ENCODE data around the gene IGFBP5.

The IGFBP5 gene

DNA sequence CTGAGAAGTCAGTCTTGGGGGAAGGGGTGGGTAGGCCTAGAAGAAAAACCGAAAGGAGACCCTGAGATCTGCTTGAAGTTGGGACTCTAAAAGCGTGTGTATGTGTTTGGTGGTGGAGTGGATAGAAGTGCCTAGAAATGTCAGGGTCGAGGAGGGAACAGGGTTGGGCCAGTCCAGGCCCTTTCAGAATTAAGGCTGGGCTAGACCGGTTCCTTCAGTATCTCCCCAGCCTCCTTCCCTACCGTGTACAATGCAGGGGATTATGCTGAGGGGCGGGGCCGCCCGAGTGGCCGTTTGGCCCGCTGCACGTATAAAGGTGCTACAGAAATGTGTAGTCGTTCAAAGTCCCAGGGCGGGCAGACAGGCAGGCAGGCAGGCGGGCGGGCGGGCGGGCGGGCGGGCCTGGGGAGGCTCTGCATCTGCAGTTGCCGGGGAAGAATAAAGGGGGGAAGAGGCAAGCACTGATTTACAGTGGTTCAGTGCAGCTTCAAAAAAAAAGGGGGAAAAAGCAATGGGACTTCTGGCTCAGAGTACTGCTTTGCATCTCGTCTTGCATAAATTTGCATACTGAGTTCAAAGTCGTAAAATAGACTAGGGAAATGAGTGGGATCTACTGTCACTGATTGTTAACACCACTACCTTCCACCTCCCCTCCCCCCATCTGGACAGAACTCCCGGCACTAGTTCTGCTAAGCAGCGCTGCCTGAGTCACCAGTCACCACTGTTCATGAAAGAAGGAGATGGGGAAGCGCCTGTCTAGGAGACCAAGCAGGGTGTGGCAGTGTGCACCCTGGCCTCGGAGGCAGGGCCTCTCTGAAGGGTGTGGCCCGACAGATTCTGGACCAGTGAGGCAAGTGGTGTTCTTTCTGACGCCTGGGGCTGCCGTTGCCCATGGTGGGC is 58.5 kb downstream of the IGFBP5 start:
- no peak for DNase-seq

- no peak for DNase-seq
These were observed 59.4 kb downstream of the IGFBP5 start for GRCh38 chr2:216635701-216636550.

DNA sequence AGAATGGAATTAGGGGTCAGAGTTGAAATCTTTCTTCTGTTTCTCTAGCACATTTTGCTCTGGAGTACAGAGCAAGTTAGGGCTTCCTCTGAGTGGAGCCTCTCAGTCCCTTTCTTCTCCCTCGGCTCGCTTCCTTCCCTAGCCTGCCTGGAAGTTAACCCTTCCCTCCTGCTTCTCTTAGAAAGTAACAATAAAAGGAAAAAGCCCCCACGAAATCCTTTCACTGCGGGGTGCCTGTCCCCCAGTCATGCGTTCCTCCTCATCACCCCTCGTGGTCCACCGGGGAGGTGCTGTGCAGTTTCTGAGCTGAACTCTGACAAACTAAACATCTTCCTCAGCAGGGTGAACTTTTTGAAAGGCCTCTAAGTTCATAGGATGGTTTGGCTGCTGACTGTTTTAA is 60.2 kb downstream of the IGFBP5 start:
- DNase-seq: no peak

- no peak for DNase-seq
These were observed 60.8 kb downstream of the IGFBP5 start for GRCh38 chr2:216634370-216635148.

DNA sequence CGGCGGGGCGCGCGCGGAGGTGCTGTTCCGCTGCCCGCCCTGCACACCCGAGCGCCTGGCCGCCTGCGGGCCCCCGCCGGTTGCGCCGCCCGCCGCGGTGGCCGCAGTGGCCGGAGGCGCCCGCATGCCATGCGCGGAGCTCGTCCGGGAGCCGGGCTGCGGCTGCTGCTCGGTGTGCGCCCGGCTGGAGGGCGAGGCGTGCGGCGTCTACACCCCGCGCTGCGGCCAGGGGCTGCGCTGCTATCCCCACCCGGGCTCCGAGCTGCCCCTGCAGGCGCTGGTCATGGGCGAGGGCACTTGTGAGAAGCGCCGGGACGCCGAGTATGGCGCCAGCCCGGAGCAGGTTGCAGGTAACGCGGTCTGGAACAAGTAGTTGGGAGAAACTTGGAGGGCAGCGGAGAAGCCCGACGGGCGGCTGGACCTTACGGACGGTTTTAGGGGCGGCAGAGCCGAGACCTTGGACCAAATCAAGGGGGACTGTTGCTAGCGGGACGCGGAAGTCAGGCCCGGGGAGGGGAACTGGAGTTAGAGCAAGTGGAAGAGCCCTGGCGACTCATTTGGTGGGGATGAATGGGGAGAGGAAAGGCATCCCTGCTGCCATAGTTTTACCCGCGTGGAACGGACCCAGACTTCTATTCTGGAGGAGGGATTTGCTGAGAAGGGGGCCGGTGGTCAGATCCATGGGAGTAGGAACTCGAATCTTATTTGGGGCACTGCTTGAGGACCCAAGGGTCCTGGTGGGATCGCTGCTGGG is 61.6 kb downstream of the IGFBP5 start:
- DNase-seq: no peak

- peak; percentile 6 for DNase-seq
These were observed 62.3 kb downstream of the IGFBP5 start, which contains the start of gene IGFBP2 for GRCh38 chr2:216632952-216633615. Gene IGFBP2 (plus strand): TSS chr2:216633420. CDS start chr2:216633524, 104 bp downstream.

- no peak for DNase-seq
These were observed 62.9 kb downstream of the IGFBP5 start for GRCh38 chr2:216632346-216632951.

DNA sequence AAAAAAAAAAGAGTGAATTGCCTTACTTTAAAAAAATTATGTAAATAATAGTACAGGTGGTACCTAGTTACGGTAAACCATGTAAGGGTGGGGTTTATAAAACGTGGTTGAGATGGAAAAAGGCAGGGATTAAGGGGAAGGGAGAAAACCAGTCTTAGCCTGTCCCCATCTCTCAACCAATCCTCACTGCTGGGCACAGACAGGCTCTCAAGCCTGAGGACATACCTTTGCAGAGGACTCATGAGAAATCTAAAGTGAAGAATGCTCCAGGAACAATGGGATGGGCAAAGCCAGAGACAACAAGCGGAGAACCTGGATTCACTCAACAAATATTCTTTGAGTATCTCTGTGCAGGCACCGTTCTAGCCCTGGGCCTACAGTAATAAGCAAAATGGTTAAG is 65.6 kb downstream of the IGFBP5 start:
- DNase-seq: no peak

- no peak for DNase-seq
These were observed 68.5 kb downstream of the IGFBP5 start for GRCh38 chr2:216626875-216627245.

- no peak for DNase-seq
These were observed 69.0 kb downstream of the IGFBP5 start for GRCh38 chr2:216626168-216626874.

DNA sequence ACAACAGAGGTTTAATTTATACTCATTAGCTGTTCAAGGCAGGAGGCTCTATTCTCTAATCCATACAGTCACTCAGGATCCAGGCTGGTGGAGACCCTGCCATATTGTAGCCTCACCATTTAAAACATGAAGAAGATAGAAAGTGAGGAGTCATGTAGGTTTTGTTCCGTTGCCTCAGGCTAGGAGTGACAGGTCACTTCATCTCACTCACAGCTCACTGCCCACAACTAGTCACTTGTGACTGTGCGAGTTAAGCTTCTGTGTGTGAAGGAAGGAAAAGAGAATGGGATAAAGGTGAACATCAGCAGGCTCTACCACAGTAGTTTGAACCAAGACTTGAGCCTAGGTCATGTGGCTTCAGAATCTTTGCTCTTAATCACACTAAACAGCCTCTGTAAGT is 71.1 kb downstream of the IGFBP5 start:
- DNase-seq: no peak

- DNase-seq: no peak
These were observed 72.8 kb downstream of the IGFBP5 start for GRCh38 chr2:216622526-216622925.
